Neural cell (in vitro differentiated cells): ENCODE measurements around the gene ZFYVE19. TPM values are rescaled to one million over a fixed set of nuclear protein-coding genes. Genes with fewer than 3 reads are reported as not detected.

Experiments used
- H2AFZ ChIP-seq: fragments of 200-600, 300-800 bp; sonication (generic), shearing (Covaris generic); 2 replicates; pipeline ENCODE4 v1.6.0; 2014; ENCODE audit warnings: low read depth, mild to moderate bottlenecking, antibody characterized with exemption, low read length, moderate library complexity
- H3F3A ChIP-seq: fragments of 200-600 bp; shearing (Covaris generic); 2 replicates; pipeline ENCODE4 v1.6.1; 2016; ENCODE audit warnings: mild to moderate bottlenecking, moderate library complexity, mixed read lengths, antibody characterized with exemption, low read length; ENCODE audit not compliant: insufficient read depth, poor library complexity, severe bottlenecking
- H3K27ac ChIP-seq: fragments of 200-600, 300-800 bp; sonication (generic), shearing (Covaris generic); 2 replicates; pipeline ENCODE4 v1.5.1; 2014; ENCODE audit warnings: mild to moderate bottlenecking, low read length, moderate library complexity
- H3K27me3 ChIP-seq: fragments of 300-800, 200-600 bp; sonication (generic), shearing (Covaris generic); 2 replicates; pipeline ENCODE4 v1.6.0; 2014; ENCODE audit warnings: mild to moderate bottlenecking, low read depth, low read length, moderate library complexity; ENCODE audit not compliant: insufficient read depth
- H3K36me3 ChIP-seq: fragments of 300-800, 200-600 bp; sonication (generic), shearing (Covaris generic); 2 replicates; pipeline ENCODE4 v1.5.1; 2014; ENCODE audit warnings: mild to moderate bottlenecking, antibody characterized with exemption, low read length, moderate library complexity; ENCODE audit not compliant: insufficient read depth
- H3K4me2 ChIP-seq: fragments of 300-800, 200-600 bp; sonication (generic), shearing (Covaris generic); 2 replicates; pipeline ENCODE4 v1.6.0; 2014; ENCODE audit warnings: mild to moderate bottlenecking, low read length
- H3K4me3 ChIP-seq: fragments of 300-800, 200-600 bp; sonication (generic), shearing (Covaris generic); 2 replicates; pipeline ENCODE4 v1.5.1; 2014; ENCODE audit warnings: mild to moderate bottlenecking, low read length, moderate library complexity
- H3K79me2 ChIP-seq: fragments of 200-600 bp; shearing (Covaris generic); replicated peaks from 2 replicates; pipeline ENCODE4 v1.6.0; 2014; ENCODE audit warnings: mild to moderate bottlenecking, low read length, moderate library complexity; ENCODE audit not compliant: insufficient read depth
- H3K9ac ChIP-seq: fragments of 300-800, 200-600 bp; sonication (generic), shearing (Covaris generic); 2 replicates; pipeline ENCODE4 v1.6.1; 2016; ENCODE audit warnings: mild to moderate bottlenecking, low read length, mixed read lengths
- H3K9me2 ChIP-seq: fragments of 200-600 bp; shearing (Covaris generic); 2 replicates; pipeline ENCODE4 v1.6.1; 2016; ENCODE audit warnings: mild to moderate bottlenecking, low read length, mixed read lengths; ENCODE audit not compliant: insufficient read depth
- H3K9me3 ChIP-seq: fragments of 200-600, 300-800 bp; sonication (generic), shearing (Covaris generic); 2 replicates; pipeline ENCODE4 v1.6.1; 2016; ENCODE audit warnings: mild to moderate bottlenecking, mixed run types, low read length, moderate library complexity, mixed read lengths
- H4K20me1 ChIP-seq: fragments of 200-600 bp; shearing (Covaris generic); 2 replicates; pipeline ENCODE4 v1.6.1; 2016; ENCODE audit warnings: mild to moderate bottlenecking, mixed run types; ENCODE audit not compliant: insufficient read depth
- CTCF ChIP-seq: fragments of 450-650 bp; IDR thresholded peaks from 2 replicates; pipeline ENCODE4 v1.5.1; 2014; ENCODE audit warnings: antibody characterized with exemption, mild to moderate bottlenecking, moderate library complexity; ENCODE audit not compliant: poor library complexity, severe bottlenecking
- EP300 ChIP-seq: fragments of 450-650 bp; conservative IDR thresholded peaks from 2 replicates; pipeline ENCODE4 v1.6.1; 2014; ENCODE audit warnings: antibody characterized with exemption, mild to moderate bottlenecking, moderate library complexity; ENCODE audit not compliant: poor library complexity, severe bottlenecking
- EZH2 ChIP-seq: fragments of 200-600, 300-800 bp; shearing (Covaris generic), sonication (generic); IDR thresholded peaks from 2 replicates; pipeline ENCODE4 v1.6.1; 2014; ENCODE audit warnings: antibody characterized with exemption, low read length, borderline replicate concordance, mild to moderate bottlenecking; ENCODE audit not compliant: insufficient read depth, poor library complexity, severe bottlenecking
- MXI1 ChIP-seq: fragments of 450-650 bp; conservative IDR thresholded peaks from 2 replicates; pipeline ENCODE4 v1.6.1; 2014; ENCODE audit warnings: antibody characterized with exemption, mild to moderate bottlenecking; ENCODE audit not compliant: poor library complexity, severe bottlenecking
- POLR2AphosphoS5 ChIP-seq: IDR thresholded peaks from 2 replicates; pipeline ENCODE4 v1.6.1; 2012
- RAD21 ChIP-seq: fragments of 450-650 bp; conservative IDR thresholded peaks from 2 replicates; pipeline ENCODE4 v1.6.1; 2014; ENCODE audit warnings: antibody characterized with exemption, mild to moderate bottlenecking, moderate library complexity
- REST ChIP-seq: IDR thresholded peaks from 2 replicates; pipeline ENCODE4 v1.6.1; 2012; ENCODE audit warnings: borderline replicate concordance
- SMC3 ChIP-seq: fragments of 450-650 bp; conservative IDR thresholded peaks from 2 replicates; pipeline ENCODE4 v1.6.1; 2014; ENCODE audit warnings: antibody characterized with exemption, mild to moderate bottlenecking, moderate library complexity; ENCODE audit not compliant: poor library complexity
- TAF1 ChIP-seq: IDR thresholded peaks from 2 replicates; pipeline ENCODE4 v1.6.1; 2012; ENCODE audit warnings: low read depth
- polyA plus RNA-seq: library from polyadenylated mRNA; depleted of rRNA; stranded (reverse); fragments of >200 nt; gene quantifications from 2 replicates; pipeline ENCODE4 v1.2.3, GENCODE V29; 2014

ZFYVE19 gene
- polyA plus RNA-seq, 1 donor from 2014 or later: 48.2 TPM

GRCh38 chr15:40766906-40767837, 39.7 kb upstream of the ZFYVE19 start:
- H4K20me1 ChIP-seq: no peaks in the 10 kb centered on the region
- no peak overlapping the region for H3K27ac ChIP-seq
- H3F3A ChIP-seq: no peaks in the 10 kb centered on the region
- no peak overlapping the region for H2AFZ ChIP-seq
- H3K9ac ChIP-seq: no peak overlapping the region
- no peaks in the 10 kb centered on the region for H3K9me3 ChIP-seq
- no peaks in the 10 kb centered on the region for H3K79me2 ChIP-seq
- no peaks in the 10 kb centered on the region for H3K9me2 ChIP-seq
- peaks cover 21% of the 10 kb centered on the region for H3K27me3 ChIP-seq
- H3K4me2 ChIP-seq: no peak overlapping the region
- no peaks in the 10 kb centered on the region for H3K36me3 ChIP-seq
- TF ChIP-seq RAD21 (no peak), SMC3 (no peak), CTCF (no peak), EP300 (no peak), EZH2 (no peak), POLR2AphosphoS5 (no peak), REST (no peak), TAF1 (no peak), MXI1 (no peak)
- no peak overlapping the region for H3K4me3 ChIP-seq

GRCh38 chr15:40767838-40768500, 38.9 kb upstream of the ZFYVE19 start:
- TF ChIP-seq MXI1: no peak
- TF ChIP-seq TAF1: no peak
- no peak for TF ChIP-seq CTCF
- no peak for TF ChIP-seq EP300
- TF ChIP-seq REST: no peak
- no peak for TF ChIP-seq RAD21
- no peak for TF ChIP-seq SMC3
- no peak for TF ChIP-seq POLR2AphosphoS5
- no peak for TF ChIP-seq EZH2
- Histone ChIP-seq H3K36me3 (no peaks in the 10 kb centered on the region), H2AFZ (no peak overlapping the region)

More at GRCh38 chr15:40767838-40768500, 38.9 kb upstream of the ZFYVE19 start:
- Histone ChIP-seq H3K27ac (no peak overlapping the region), H3K9me3 (no peaks in the 10 kb centered on the region), H3F3A (no peaks in the 10 kb centered on the region), H3K4me2 (no peak overlapping the region), H3K9ac (no peak overlapping the region), H4K20me1 (no peaks in the 10 kb centered on the region), H3K79me2 (no peaks in the 10 kb centered on the region), H3K9me2 (no peaks in the 10 kb centered on the region), H3K27me3 (peaks cover 20% of the 10 kb centered on the region), H3K4me3 (no peak overlapping the region)
